Measurements from ENCODE around the gene PARVB. TPM values are rescaled to one million over a fixed set of nuclear protein-coding genes. Genes with fewer than 3 reads are reported as not detected.

Gene PARVB
- total RNA-seq, 2 donors from 2014 or later = 43.8 to 86.5 TPM

GRCh38 chr22:44144046-44144569, 120.0 kb downstream of the PARVB start:
- no peak for TF ChIP-seq CTCF (IDR thresholded peaks at IDR 0.05)
- no peak overlapping the region for H3K4me3 ChIP-seq
- H3K27ac ChIP-seq = peak overlapping the region; percentile 66 to 70
- peaks cover 11% of the 10 kb centered on the region for H3K36me3 ChIP-seq
- no peak for DNase-seq (ENCODE audit: low spot score)
- H3K4me1 ChIP-seq = peaks cover 0 to 15% of the 10 kb centered on the region in 2 donors
- H3K9me3 ChIP-seq = no peaks in the 10 kb centered on the region
- no peaks in the 10 kb centered on the region for H3K27me3 ChIP-seq

- Histone ChIP-seq H3K4me1 (peaks cover 0 to 15% of the 10 kb centered on the region in 2 donors), H3K27ac (peak overlapping the region; percentile 66 to 70), H3K27me3 (no peaks in the 10 kb centered on the region), H3K9me3 (no peaks in the 10 kb centered on the region), H3K36me3 (peaks cover 11% of the 10 kb centered on the region), H3K4me3 (no peak overlapping the region)
- no peak for TF ChIP-seq CTCF (IDR thresholded peaks at IDR 0.05)
- DNase-seq (ENCODE audit: low spot score) = no peak
Observed at GRCh38 chr22:44145544-44145943, 121.4 kb downstream of the PARVB start.

- H3K4me3 ChIP-seq = no peak overlapping the region
- no peaks in the 10 kb centered on the region for H3K9me3 ChIP-seq
- no peak for TF ChIP-seq CTCF (IDR thresholded peaks at IDR 0.05)
- H3K27me3 ChIP-seq = no peaks in the 10 kb centered on the region
- H3K4me1 ChIP-seq = peaks cover 0 to 15% of the 10 kb centered on the region in 2 donors
- H3K27ac ChIP-seq = no peak overlapping the region
- DNase-seq (ENCODE audit: low spot score) = no peak
- H3K36me3 ChIP-seq = peaks cover 11% of the 10 kb centered on the region
Observed at GRCh38 chr22:44146088-44146861, 122.2 kb downstream of the PARVB start.

- H3K4me1 ChIP-seq = peaks cover 0 to 15% of the 10 kb centered on the region in 2 donors
- no peaks in the 10 kb centered on the region for H3K9me3 ChIP-seq
- peaks cover 18% of the 10 kb centered on the region for H3K36me3 ChIP-seq
- no peak overlapping the region for H3K4me3 ChIP-seq
- no peak overlapping the region for H3K27ac ChIP-seq
- DNase-seq (ENCODE audit: low spot score) = no peak
- H3K27me3 ChIP-seq = no peaks in the 10 kb centered on the region
- TF ChIP-seq CTCF (IDR thresholded peaks at IDR 0.05) = no peak
Observed at GRCh38 chr22:44147008-44147645, 123.0 kb downstream of the PARVB start.

- DNase-seq (ENCODE audit: low spot score) = no peak
- peaks cover 22% of the 10 kb centered on the region for H3K36me3 ChIP-seq
- H3K4me1 ChIP-seq = peaks cover 0 to 15% of the 10 kb centered on the region in 2 donors
- no peak overlapping the region for H3K27ac ChIP-seq
- H3K27me3 ChIP-seq = no peaks in the 10 kb centered on the region
- no peaks in the 10 kb centered on the region for H3K9me3 ChIP-seq
- no peak overlapping the region for H3K4me3 ChIP-seq
- TF ChIP-seq CTCF (IDR thresholded peaks at IDR 0.05) = no peak
Observed at GRCh38 chr22:44147821-44148574, 123.9 kb downstream of the PARVB start.

Data from right atrium auricular region (tissue), 2 donors.